ENCODE results near the gene HIP1. TPM values are rescaled to one million over a fixed set of nuclear protein-coding genes. Genes with fewer than 3 reads are reported as not detected.
"Not testable (repeated sequence)": the region's sequence is repeated elsewhere in the genome, so short reads cannot be mapped to it uniquely, and the experiment has no call there.

The HIP1 gene
- total RNA-seq, 1 experiment from 2014 or later: 32.0 TPM

GRCh38 chr7:75771224-75771623, 32.5 kb upstream of the HIP1 start:
- ChIA-PET CTCF (interaction anchor here (1.2 kb wide), 1 partner anchor 9 kb away, joined by 3 read pairs; no protein-coding TSS in a partner anchor), POLR2A (ENCODE audit: unreplicated experiment) (interaction anchor here (0.7 kb wide), 1 partner anchor 179 kb away, joined by 4 read pairs; no protein-coding TSS in a partner anchor)
- Histone ChIP-seq H3K27ac (peak overlapping the region; percentile 47; the same call in 1 of the 2 replicates), H3F3A (ENCODE audit: insufficient read depth, low read depth) (peaks cover 17% of the 10 kb centered on the region; the same call in 1 of the 2 replicates), H3K9me3 (ENCODE audit: insufficient read depth, low read depth) (no peaks in the 10 kb centered on the region), H3K79me2 (ENCODE audit: low read depth) (no peaks in the 10 kb centered on the region), H3K27me3 (ENCODE audit: insufficient read depth, low read depth) (no peaks in the 10 kb centered on the region), H3K4me2 (no peak overlapping the region), H4K20me1 (ENCODE audit: insufficient read depth) (no peaks in the 10 kb centered on the region), H3K4me1 (replicated peaks; ENCODE audit: insufficient read depth) (peaks cover 16% of the 10 kb centered on the region), H3K4me3 (no peak overlapping the region), H3K9me2 (ENCODE audit: insufficient read depth) (no peaks in the 10 kb centered on the region), H3K36me3 (ENCODE audit: low read depth) (no peaks in the 10 kb centered on the region), H2AFZ (no peak overlapping the region)
- no peak for DNase-seq
- BruUV-seq (replicated peaks): no TSS peak
- intact Hi-C loops (cut with micrococcal nuclease; ENCODE audit: unreplicated experiment): loop anchor here (10.0 kb wide), 1 partner anchor 74 kb away; no protein-coding TSS in a partner anchor
- TF ChIP-seq EZH2 (IDR thresholded peaks at IDR 0.05; ENCODE audit: low read depth): no peak
- no peak for TF ChIP-seq CTCF (conservative IDR thresholded peaks at IDR 0.05)

GRCh38 chr7:75762350-75762917, 23.7 kb upstream of the HIP1 start:
- H3K9me2 ChIP-seq (ENCODE audit: insufficient read depth): no peaks in the 10 kb centered on the region
- POLR2A ChIA-PET (ENCODE audit: unreplicated experiment): interaction anchor here (0.6 to 1.2 kb wide), 2 partner anchors 51 to 234 kb away, joined by 4 to 5 read pairs; partner anchors contain the start of gene CCL24
- no peaks in the 10 kb centered on the region for H3K4me1 ChIP-seq (replicated peaks; ENCODE audit: insufficient read depth)
- H3K27ac ChIP-seq: no peak overlapping the region
- TF ChIP-seq CTCF (conservative IDR thresholded peaks at IDR 0.05): peak; percentile 84
- TF ChIP-seq EZH2 (IDR thresholded peaks at IDR 0.05; ENCODE audit: low read depth): no peak
- no peak overlapping the region for H3K4me3 ChIP-seq
- no peaks in the 10 kb centered on the region for H3K79me2 ChIP-seq (ENCODE audit: low read depth)
- no peak overlapping the region for H2AFZ ChIP-seq
- no peaks in the 10 kb centered on the region for H3K27me3 ChIP-seq (ENCODE audit: insufficient read depth, low read depth)
- H3F3A ChIP-seq (ENCODE audit: insufficient read depth, low read depth): no peaks in the 10 kb centered on the region
- no peaks in the 10 kb centered on the region for H4K20me1 ChIP-seq (ENCODE audit: insufficient read depth)
- BruUV-seq (replicated peaks): no TSS peak
- CTCF ChIA-PET: interaction anchor here (0.5 to 1.2 kb wide), 6 partner anchors 9 to 310 kb away, joined by 3 to 4 read pairs (median 3); partner anchors contain the start of gene CCL26
- H3K4me2 ChIP-seq: no peak overlapping the region
- intact Hi-C loops (cut with micrococcal nuclease; ENCODE audit: unreplicated experiment): loop anchor here (5.0 to 10.0 kb wide), 2 partner anchors 118 to 235 kb away; no protein-coding TSS in a partner anchor
- no peaks in the 10 kb centered on the region for H3K9me3 ChIP-seq (ENCODE audit: insufficient read depth, low read depth)
- H3K36me3 ChIP-seq (ENCODE audit: low read depth): no peaks in the 10 kb centered on the region
- peak in 1 of 2 experiments; percentile 55 for DNase-seq

- ChIA-PET CTCF (interaction anchor here (0.7 to 1.2 kb wide), 3 partner anchors 10 to 309 kb away, joined by 3 to 4 read pairs (median 3); partner anchors contain the start of gene CCL26), POLR2A (ENCODE audit: unreplicated experiment) (interaction anchor here (1.2 kb wide), 1 partner anchor 233 kb away, joined by 5 read pairs; no protein-coding TSS in a partner anchor)
- not testable (repeated sequence) for H3K9me2 ChIP-seq (ENCODE audit: insufficient read depth)
Measured at GRCh38 chr7:75761801-75762200, 23.1 kb upstream of the HIP1 start.

More at GRCh38 chr7:75761801-75762200, 23.1 kb upstream of the HIP1 start:
- H3K36me3 ChIP-seq (ENCODE audit: low read depth); H3K27ac ChIP-seq; H3K79me2 ChIP-seq (ENCODE audit: low read depth); H3K27me3 ChIP-seq (ENCODE audit: insufficient read depth, low read depth); H3K4me2 ChIP-seq; H4K20me1 ChIP-seq (ENCODE audit: insufficient read depth); H3F3A ChIP-seq (ENCODE audit: insufficient read depth, low read depth); H3K9me3 ChIP-seq (ENCODE audit: insufficient read depth, low read depth); DNase-seq; BruUV-seq (replicated peaks); H3K4me3 ChIP-seq; H3K4me1 ChIP-seq (replicated peaks; ENCODE audit: insufficient read depth); H2AFZ ChIP-seq: not testable (repeated sequence)
- intact Hi-C loops (cut with micrococcal nuclease; ENCODE audit: unreplicated experiment): loop anchor here (5.0 to 10.0 kb wide), 2 partner anchors 117 to 234 kb away; no protein-coding TSS in a partner anchor

Measured in PC-9 (cell line).